GM18502 (cell line): ENCODE results near the gene CBR1.
"Not testable (repeated sequence)": the region's sequence is repeated elsewhere in the genome, so short reads cannot be mapped to it uniquely, and the experiment has no call there.

Experiments
- ATAC-seq: cut with Tn5 transposase; IDR thresholded peaks from one replicate; pipeline ENCODE4 v1.9.1; 2021; ENCODE audit warnings: mild to moderate bottlenecking; ENCODE audit not compliant: unreplicated experiment, poor library complexity

The CBR1 gene

DNA sequence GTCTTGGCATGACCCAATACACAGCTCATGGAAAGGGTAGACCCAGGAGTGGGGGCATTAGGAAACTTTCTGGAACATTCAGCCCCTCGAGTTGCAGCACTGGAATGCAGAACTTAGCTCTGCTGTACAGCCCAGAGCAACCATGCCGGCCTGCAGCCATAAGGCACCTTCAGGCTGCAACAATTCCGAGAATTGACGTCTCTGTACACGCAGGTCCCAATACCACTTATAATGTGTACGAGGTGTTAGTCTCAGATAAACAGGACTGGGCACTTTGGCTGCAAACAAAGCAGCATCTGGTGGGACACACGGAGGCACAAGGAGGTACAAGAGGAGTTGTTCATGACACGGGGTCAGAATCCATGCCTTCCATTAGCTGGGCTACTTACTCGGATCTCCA is 7.9 kb downstream of the CBR1 start:
- no peak for ATAC-seq

DNA sequence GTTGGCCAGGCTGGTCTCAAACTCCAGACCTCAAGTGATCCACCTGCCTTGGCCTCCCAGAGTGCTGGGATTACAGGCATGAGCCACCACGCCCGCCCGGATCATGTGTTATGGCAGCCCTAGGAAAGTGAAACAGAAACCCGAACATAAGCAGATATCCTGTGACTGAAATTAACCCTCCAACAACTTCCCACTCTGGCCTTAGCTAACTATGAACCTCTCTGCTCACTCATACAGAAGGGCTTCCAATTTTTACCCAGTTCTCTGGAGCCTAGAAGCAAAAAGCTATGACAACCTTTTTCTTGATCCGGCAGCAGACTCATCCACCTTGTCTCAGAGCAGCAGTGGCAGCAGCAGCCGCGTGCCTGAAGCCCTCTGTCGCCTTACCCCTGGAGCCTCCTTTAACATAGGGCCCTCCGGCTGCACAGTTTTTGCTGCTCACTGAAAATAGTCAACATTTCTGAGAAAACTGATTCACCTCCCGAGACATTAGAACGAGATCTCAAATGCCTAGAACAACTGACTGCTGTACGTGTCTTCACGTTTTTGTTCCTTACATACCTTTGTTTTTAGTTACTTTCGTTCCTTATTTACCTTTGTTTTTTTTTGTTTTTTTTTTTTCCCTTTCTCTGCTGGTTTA is 9.3 kb downstream of the CBR1 start:
- ATAC-seq = no peak

DNA sequence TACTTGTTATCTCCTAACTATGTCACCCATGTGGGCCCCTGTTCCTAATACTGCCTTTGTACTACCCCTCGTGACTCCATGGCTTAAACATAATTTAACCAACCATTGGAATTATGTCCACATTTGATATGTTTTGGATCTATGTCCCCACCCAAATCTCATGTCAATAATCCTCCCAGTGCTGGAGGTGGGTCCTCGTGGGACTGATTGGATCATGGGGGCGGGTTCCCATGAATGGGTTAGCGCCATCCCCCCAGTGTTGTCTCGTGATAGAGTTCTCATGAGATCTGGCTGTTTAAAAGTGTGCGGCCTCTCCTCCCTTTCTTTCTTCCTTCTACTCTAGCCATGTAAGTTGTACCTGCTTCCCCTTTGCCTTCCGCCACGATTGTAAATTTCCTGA is 9.8 kb downstream of the CBR1 start:
- no peak for ATAC-seq

DNA sequence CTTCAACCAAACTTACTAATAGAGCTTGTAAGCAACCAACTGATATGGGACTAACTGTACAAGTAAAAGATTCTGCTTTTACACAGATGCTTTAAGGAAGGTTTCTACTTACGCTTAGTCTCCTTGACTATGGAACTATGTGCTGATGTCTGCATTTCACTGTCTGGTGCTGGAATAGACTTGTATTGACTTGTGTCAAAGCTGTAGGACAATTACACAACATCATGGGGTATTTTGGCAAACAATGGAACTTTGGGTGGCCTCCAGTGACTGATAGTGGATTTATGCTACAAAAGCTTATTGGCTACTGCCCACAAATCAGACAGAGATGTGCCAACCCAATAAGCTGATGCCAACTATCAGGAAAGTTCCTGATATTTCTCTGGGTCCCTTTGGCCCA is 10.6 kb downstream of the CBR1 start:
- no peak for ATAC-seq

DNA sequence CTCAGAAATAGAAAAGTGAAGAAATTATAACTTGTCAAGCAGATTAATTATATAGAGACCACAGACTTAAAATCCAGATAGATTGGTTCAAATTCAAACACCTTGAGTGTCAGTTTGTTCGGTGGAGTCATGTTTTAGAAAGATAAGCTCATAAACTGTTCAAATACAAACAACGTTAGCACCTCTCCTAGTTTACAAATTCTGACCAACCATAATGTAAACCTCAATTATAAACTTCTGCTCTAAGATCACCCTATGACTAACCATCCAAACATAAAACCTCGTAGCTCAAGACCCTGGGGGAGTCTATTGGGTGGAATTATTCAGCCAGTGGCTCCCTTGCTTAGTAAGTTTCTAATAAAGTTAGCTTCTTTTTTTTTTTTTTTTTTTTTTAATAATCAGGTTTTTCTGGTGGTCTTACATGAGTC is 12.4 kb downstream of the CBR1 start:
- no peak for ATAC-seq

DNA sequence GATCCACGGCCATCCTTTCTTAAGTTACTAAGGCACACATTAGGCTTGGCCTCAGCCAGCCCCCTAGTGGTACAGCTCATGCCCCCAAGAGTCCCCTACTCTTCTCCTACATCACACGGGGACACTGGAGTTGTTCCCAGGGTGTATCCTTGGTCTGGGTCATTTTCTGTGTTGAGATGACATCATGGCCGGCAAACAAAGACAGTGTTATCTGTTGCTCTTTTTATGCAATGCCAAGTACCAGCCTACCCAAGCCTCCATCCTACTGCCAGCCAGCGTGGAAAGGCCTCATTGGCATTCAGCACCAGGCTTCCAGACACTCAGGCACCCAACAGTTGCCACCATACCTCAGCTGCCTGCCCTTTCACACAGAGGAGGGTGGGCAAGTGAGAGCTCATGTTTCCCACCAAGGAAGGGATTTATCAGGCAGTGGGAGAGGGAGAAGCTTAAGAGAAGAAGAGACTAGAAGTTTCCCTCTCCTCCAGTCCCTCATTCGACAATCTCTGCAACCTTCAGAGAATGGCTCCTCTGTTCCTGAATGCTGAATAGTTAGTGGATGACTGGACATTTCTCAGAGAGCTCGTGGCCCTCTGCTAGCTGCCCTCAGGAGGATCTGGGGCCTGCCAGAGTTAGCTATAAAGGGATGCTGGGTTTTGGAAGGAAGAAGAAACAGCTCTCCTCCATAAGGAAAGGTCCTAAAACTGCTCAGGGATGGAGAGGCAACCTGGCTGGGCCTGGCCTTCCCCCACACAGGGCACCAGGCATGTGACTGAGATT is 17.7 kb downstream of the CBR1 start:
- ATAC-seq = no peak

DNA sequence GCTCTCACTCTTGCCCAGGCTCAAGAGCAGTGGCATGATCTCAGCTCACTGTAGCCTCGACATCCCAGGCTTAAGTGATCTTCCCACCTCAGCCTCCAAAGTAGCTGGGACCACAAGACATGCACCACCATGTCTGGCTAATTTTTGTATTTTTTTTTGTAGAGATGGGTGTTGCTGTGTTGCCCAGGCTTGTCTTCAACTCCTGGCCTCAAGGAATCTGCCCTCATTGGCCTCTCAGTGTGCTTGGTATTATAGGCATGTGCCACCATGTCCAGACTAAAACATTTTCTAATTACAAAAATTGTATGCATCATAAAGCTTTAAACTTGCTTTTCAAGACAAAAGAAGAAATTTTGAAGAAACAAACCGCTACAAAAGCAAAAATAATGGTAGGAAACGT is 20.1 kb downstream of the CBR1 start:
- ATAC-seq = no peak

DNA sequence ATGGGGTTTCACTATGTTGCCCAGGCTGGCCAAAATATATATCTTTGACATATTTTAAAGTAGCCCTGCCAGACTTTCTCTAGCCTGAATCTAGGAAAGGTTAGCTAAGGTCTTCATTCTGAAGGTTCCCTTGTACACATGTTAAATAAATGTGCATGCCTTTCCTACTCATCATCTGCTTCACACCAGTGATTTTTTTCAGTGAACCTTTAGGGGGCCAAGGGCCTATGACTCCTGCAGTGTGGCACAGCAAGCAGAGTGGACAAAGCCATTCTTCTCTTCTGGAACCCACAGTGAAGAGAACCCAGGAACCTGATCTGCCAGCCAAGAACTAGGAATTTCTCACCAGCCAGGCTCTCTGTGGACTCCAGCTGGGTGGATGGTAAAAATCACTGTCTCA is 22.9 kb downstream of the CBR1 start:
- no peak for ATAC-seq

DNA sequence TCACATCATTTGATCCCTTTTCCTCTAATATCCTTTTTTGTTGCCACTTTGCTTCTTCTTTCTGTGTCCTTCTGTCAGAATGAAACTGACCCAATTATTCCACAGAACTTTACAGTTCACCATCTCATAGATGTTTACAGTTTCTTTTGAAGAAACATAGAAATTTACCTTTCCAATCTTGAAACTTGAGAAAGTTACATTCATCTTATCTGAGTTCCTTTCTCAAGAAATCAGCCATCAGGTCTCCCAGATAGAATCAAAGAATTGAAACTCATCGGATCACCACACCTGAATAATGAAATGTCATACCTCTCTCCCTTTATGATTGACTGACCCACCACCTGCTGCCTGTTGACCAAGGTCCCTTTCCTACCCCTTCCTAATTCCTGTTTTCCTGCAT is 23.7 kb downstream of the CBR1 start:
- no peak for ATAC-seq

DNA sequence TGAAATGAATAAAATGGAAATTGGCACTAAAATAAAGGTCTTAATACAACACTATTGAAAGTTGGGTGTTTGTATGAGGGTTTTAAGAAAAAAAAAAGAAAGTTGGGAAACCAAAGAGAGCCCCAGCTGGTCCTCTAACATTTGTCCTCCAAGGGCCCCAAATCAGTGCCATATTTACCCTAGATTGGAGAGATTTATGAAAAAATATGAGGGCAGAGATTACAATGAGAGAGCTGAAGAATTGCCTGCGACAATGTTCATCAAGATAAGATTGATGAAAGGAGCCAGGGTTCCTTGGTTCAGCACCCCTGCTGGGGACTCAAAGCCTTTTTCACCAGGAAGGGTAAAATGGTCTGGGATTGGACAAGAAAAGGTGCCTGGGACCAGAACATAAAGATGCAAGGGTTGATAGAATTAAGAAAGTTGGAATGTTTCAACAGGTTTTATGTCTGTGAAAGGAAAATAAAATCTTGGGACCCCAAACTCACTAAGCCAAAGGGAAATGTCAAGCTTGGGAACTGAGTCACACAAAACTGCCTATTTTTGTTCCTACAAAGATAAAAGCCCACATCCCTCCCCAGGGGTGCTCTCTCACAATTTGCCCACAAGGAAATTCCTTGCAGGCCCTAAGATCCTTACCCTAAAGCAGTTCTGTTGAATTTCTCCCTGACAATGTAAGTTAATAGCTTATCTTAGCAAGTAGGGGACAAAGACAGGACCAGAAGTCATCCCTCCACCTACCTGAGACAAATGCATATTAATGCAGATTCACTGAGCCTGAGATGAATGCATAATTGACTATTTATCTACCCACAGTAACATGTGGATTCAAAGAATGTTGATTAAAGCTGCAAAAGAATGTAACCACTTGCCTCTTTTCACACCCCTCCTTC is 26.8 kb downstream of the CBR1 start:
- ATAC-seq = no peak

DNA sequence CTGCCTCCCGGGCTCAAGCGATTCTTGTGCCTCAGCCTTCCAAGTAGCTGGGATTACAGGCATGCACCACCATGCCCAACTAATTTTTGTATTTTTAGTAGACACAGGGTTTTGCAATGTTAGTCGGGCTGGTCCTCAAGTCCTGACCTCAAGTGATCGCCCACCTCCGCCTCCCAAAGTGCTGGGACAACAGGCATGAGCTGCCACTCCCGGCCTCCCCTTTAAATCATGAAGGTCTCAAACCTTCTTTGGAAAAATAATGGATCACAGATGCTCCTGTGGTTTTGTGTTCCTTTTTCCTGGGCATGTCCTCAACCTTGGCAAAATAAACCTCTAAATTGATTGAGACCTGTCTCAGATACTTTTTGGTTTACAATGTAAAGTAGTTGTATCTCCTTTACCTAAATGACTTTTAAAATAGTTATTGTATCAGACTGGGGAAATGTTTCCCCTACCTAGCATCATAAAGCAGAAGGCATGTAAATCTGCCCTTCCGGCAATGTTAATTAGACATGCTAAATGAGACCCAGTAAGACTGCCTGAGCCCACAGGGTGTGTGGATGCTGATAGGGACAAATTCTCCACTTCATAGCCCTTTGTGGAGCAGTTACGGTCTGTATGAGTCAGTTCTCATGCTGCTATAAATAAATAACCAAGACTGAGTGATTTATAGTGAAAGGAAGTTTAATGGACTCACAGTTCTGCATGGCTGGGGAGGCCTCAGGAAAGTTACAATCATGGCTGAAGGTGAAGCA is 27.8 kb downstream of the CBR1 start:
- ATAC-seq = peak; percentile 67

DNA sequence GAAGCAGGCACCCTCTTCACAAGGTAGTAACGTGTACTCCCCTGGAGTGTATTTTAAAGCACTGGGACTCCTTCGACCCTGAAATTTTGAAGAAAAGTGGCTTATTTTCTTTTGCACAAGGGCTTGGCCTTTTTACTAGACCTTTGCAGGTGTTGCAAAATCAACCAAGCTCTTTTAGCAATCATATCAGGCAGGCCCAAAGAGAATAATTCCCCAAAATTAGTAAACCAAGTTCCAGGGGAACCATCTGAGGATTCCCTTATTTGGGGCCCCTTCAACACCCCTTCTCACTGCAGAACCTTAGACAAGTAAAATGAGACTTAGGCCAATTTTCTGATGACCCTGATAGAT is 28.3 kb downstream of the CBR1 start:
- no peak for ATAC-seq

DNA sequence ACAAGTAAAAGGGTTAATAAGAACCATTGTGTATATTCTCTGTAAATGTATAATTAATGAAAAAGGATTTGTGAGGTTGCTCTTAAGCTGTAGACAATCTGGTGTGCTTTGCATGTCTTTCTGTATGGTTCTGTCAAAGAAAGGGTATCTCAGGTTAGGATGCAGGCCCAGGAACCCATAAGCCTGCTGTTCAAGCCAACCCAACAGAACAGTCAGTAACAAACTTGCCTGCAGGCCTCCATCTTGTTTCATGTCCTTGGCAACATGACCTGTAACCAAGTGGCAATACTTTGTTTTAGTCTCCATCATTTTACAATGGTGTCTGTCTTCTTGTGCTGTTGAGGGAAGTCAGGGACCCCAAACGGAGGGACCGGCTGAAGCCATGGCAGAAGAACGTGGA is 29.2 kb downstream of the CBR1 start:
- no peak for ATAC-seq

DNA sequence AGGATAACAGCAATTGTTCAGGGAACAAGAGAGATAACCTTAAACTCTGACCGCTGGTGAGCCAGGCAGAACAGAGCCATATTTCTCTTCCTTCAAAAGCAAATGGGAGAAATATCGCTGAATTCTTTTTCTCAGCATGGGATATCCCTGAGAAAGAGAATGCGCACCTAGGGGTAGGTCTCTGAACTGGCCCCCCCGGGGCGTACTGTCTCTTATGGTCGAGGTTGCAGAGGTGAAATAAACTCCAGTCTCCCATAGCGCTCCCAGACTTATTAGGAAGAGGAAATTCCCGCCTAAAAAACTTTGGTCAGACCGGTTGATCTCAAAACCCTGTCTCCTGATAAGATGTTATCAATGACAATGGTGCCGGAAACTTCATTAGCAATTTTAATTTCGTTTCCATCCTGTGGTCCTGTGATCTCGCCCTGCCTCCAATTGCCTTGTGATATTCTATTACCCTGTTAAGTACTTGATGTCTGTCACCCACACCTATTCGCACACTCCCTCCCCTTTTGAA is 29.9 kb downstream of the CBR1 start:
- ATAC-seq = not testable (repeated sequence)

DNA sequence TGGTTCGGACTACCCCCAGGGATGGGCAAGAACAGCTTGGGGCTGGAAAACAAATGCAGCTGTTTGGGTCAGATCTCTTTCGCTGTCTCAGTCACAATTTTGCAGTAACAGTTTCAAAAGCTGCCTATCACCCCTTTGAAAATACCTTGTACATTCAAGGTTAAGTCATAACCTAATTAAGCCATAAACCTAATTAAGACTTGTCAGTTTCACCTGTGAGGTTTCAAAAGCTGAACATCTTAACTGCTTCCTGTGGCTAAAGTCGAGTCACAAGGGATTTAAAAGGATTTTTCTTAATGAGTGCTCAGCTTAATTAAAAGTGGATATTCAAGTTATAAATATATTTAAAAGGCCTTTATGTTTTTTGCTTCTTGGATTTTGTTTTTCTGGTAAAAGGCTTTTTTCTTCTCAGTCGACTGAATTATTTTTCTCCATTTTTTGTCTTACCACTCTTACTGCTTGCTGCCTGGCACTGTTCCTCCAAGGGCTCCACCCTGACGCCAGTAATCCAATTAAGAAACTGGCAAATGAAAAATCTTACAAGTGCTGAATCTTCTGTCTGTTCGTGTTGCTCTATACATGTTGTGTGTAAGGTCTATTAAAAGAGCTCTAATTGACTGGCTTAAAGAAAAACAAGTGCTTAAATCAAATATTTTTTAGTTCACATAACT is 31.3 kb downstream of the CBR1 start:
- no peak for ATAC-seq

DNA sequence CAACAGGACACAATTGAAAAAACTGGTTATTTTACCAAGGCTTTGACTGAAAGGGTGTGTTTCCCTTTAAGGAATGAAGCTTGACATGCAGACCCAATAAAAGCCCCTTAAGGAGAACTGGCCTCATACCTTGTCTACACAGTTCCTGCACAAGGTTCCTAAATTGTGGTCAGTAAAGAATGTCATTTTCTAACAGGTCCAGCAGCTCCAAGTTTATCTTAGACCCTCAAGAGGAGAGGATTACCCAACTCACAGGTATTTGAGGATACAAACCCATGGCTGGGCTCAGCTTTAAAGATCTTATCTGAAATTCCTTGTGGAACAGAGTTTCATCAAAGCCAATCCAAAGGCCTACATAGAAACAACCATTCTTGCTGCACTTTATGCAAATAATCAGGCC is 33.6 kb downstream of the CBR1 start:
- no peak for ATAC-seq

DNA sequence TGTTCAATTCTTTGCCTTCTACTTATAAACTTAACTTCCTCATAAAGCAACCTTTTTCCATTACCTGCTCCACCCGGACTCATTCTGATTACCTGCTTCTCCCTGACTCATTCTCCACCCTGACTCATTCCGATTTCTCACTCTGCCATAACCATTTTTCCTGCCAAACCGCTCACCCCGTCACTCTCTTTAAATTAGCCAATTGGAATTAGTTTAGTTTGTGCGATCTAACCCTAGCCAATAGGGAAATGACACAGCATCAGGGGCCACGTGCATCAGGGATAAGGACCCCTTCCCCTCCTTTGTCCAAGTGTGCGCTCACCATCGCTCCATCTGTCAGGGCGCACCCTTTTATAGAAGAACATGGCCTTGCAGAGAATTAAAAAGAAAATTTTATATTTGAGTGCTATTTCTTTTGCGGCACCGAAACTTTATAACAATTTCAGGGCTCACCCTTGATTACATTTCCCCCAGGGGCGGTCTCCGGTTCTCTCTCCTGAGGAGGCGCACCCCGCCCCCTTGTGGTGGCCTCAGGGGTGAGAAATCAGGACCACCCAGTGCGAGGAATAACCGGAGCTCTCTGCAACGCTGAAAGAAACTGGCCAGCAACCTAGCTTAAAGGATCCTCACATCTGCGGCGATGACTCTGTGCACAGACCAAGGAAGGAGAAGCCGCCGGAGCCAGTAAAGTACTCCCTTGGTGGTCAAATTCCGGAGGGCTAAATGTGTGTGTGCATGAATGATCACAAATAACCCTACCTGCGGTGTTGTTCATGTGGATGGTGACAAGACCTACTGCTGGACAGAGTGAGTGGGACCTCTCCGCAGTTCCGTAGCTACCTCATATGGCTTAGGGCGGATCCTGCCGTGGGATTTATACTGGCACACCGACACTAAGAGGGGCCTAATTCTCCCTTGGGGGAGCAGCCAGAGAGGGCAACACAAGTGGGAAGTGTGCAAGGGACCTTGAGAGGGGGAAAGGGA is 34.8 kb downstream of the CBR1 start:
- ATAC-seq = no peak

DNA sequence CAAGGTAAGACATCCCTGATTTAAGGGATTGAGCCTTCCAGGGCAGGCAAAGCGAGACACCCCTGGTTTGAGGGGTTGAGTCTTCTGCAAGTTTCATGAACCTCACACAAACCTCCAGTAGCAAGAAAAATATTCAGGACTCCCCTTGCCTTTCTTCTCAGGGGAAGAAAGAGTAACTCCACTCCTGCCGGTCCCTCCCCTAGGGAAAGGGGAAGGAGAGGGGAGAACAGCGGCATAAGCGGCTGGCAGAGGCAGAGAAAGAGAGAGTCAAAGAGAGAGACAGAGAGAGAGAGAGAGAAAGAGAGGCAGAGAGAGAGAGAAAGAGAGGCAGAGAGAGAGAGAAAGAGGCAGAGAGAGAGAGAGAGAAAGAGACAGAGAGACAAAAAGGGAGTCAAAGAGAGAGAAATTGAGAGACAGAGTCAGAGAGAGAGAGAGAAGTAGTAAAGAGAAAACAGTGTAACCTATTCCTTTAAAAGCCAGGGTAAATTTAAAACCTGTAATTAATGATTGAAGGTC is 35.6 kb downstream of the CBR1 start:
- no peak for ATAC-seq
